ENCODE data around the gene NAA30.

Gene NAA30

DNA sequence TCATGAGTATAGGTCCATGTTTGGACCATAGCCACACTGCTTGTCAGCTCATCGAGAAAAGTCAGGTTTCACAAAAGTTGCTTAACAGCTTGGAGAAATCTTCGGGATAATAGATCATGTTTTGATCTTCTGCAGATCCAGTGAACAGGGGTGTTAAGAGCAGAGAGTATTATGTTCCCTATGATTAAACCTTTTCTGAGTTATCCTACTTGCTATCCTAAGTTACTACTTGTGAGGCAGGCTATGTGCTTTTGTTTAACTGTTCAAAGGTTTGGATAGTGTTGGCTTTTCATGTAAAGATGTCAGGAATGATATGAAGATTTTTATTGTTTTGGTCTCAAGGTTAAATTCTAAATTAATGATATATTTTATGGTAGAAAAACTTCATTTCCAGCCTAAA, 11.1 kb downstream of the NAA30 start:
- TF ChIP-seq RAD21 (IDR thresholded peaks at IDR 0.05; ENCODE audit: low read depth) (no peak), EP300 (IDR thresholded peaks at IDR 0.05; ENCODE audit: borderline replicate concordance) (no peak), NFIC (IDR thresholded peaks at IDR 0.05) (no peak), EGR1 (IDR thresholded peaks at IDR 0.05) (no peak), CREB1 (IDR thresholded peaks at IDR 0.05; ENCODE audit: low read depth) (no peak), FOXM1 (IDR thresholded peaks at IDR 0.05; ENCODE audit: borderline replicate concordance, low read depth) (no peak), TAF1 (IDR thresholded peaks at IDR 0.05; ENCODE audit: low read depth) (no peak), TEAD4 (IDR thresholded peaks at IDR 0.05) (no peak), CEBPB (IDR thresholded peaks at IDR 0.05) (no peak), YY1 (IDR thresholded peaks at IDR 0.05; ENCODE audit: low read depth) (no peak), ZBTB7A (IDR thresholded peaks at IDR 0.05; ENCODE audit: low read depth) (no peak)
- TF ChIP-seq, protein P1, sequence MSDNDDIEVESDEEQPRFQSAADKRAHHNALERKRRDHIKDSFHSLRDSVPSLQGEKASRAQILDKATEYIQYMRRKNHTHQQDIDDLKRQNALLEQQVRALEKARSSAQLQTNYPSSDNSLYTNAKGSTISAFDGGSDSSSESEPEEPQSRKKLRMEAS (IDR thresholded peaks at IDR 0.05): no peak
- TF ChIP-seq, protein P2, sequence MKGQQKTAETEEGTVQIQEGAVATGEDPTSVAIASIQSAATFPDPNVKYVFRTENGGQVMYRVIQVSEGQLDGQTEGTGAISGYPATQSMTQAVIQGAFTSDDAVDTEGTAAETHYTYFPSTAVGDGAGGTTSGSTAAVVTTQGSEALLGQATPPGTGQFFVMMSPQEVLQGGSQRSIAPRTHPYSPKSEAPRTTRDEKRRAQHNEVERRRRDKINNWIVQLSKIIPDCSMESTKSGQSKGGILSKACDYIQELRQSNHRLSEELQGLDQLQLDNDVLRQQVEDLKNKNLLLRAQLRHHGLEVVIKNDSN (IDR thresholded peaks at IDR 0.05): no peak
- TF ChIP-seq, protein P3, sequence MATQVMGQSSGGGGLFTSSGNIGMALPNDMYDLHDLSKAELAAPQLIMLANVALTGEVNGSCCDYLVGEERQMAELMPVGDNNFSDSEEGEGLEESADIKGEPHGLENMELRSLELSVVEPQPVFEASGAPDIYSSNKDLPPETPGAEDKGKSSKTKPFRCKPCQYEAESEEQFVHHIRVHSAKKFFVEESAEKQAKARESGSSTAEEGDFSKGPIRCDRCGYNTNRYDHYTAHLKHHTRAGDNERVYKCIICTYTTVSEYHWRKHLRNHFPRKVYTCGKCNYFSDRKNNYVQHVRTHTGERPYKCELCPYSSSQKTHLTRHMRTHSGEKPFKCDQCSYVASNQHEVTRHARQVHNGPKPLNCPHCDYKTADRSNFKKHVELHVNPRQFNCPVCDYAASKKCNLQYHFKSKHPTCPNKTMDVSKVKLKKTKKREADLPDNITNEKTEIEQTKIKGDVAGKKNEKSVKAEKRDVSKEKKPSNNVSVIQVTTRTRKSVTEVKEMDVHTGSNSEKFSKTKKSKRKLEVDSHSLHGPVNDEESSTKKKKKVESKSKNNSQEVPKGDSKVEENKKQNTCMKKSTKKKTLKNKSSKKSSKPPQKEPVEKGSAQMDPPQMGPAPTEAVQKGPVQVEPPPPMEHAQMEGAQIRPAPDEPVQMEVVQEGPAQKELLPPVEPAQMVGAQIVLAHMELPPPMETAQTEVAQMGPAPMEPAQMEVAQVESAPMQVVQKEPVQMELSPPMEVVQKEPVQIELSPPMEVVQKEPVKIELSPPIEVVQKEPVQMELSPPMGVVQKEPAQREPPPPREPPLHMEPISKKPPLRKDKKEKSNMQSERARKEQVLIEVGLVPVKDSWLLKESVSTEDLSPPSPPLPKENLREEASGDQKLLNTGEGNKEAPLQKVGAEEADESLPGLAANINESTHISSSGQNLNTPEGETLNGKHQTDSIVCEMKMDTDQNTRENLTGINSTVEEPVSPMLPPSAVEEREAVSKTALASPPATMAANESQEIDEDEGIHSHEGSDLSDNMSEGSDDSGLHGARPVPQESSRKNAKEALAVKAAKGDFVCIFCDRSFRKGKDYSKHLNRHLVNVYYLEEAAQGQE (IDR thresholded peaks at IDR 0.05; ENCODE audit: low read depth): no peak

DNA sequence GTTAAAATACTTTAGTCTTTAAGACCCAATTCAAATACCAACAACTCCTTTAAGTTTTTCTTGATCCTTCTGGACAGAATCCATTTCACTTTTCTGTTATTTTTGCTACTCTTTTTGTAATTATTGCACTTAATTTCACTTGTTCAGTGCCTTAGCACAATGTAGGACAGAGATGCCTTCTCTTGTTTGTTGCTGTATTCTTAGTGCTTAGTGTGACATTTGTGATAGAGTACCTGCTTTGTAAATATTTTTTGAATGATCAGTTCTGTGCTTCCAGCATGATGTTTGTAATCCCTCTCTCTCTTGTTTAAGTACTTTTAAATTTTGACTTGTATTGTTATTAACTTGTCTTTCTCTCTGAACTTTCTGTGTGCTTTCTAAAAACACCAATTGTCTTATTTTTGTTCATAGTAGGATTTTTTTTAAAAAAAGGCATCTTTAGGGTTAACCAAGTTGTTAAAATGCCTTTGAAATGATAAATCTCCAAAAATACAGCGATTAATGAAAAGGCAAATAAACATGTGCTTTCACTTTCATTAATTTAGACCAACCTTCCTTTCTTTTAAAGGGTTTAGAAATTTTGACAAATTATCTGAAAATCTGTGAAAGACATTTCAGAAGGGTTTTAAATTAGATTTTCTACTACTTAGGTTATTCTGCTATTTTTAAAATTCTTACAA, 11.9 kb downstream of the NAA30 start:
- TF ChIP-seq ZBTB7A (IDR thresholded peaks at IDR 0.05; ENCODE audit: low read depth) (no peak), TCF12 (IDR thresholded peaks at IDR 0.05; ENCODE audit: low read depth) (no peak), TEAD4 (IDR thresholded peaks at IDR 0.05) (no peak), EGR1 (IDR thresholded peaks at IDR 0.05) (no peak), CEBPB (IDR thresholded peaks at IDR 0.05) (no peak), NFIC (IDR thresholded peaks at IDR 0.05) (no peak), EP300 (IDR thresholded peaks at IDR 0.05; ENCODE audit: borderline replicate concordance) (no peak), YY1 (IDR thresholded peaks at IDR 0.05; ENCODE audit: low read depth) (no peak), CREB1 (IDR thresholded peaks at IDR 0.05; ENCODE audit: low read depth) (no peak), FOXM1 (IDR thresholded peaks at IDR 0.05; ENCODE audit: borderline replicate concordance, low read depth) (no peak), TAF1 (IDR thresholded peaks at IDR 0.05; ENCODE audit: low read depth) (no peak), RAD21 (IDR thresholded peaks at IDR 0.05; ENCODE audit: low read depth) (no peak)
- TF ChIP-seq, protein P2 (IDR thresholded peaks at IDR 0.05): no peak
- TF ChIP-seq, protein P3 (IDR thresholded peaks at IDR 0.05; ENCODE audit: low read depth): no peak
- TF ChIP-seq, protein P1 (IDR thresholded peaks at IDR 0.05): no peak

DNA sequence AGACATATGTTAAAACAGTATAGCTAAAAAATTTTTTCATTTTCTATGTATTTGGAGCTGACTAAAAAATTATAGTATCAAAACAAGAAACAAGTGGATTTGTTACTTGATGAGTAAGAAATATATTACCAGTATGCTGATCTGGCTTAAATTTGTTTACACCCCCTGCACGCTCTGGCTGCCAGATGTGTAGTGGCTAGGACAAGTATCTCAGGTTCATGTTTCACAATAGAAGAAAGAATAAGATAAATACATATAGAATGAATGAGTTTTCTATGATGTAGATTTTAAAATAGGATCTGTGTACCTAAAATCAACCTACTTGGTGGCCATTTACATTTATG, 13.1 kb downstream of the NAA30 start:
- no peak for TF ChIP-seq CEBPB (IDR thresholded peaks at IDR 0.05)
- no peak for TF ChIP-seq EGR1 (IDR thresholded peaks at IDR 0.05)
- no peak for TF ChIP-seq FOXM1 (IDR thresholded peaks at IDR 0.05; ENCODE audit: borderline replicate concordance, low read depth)
- TF ChIP-seq NFIC (IDR thresholded peaks at IDR 0.05): no peak
- TF ChIP-seq, protein P3 (IDR thresholded peaks at IDR 0.05; ENCODE audit: low read depth): no peak
- no peak for TF ChIP-seq YY1 (IDR thresholded peaks at IDR 0.05; ENCODE audit: low read depth)
- no peak for TF ChIP-seq CREB1 (IDR thresholded peaks at IDR 0.05; ENCODE audit: low read depth)
- TF ChIP-seq TAF1 (IDR thresholded peaks at IDR 0.05; ENCODE audit: low read depth): no peak
- TF ChIP-seq, protein P2 (IDR thresholded peaks at IDR 0.05): no peak
- no peak for TF ChIP-seq RAD21 (IDR thresholded peaks at IDR 0.05; ENCODE audit: low read depth)
- TF ChIP-seq TEAD4 (IDR thresholded peaks at IDR 0.05): no peak
- TF ChIP-seq ZBTB7A (IDR thresholded peaks at IDR 0.05; ENCODE audit: low read depth): no peak
- TF ChIP-seq, protein P1 (IDR thresholded peaks at IDR 0.05): no peak
- TF ChIP-seq EP300 (IDR thresholded peaks at IDR 0.05; ENCODE audit: borderline replicate concordance): no peak
- no peak for TF ChIP-seq TCF12 (IDR thresholded peaks at IDR 0.05; ENCODE audit: low read depth)

All from Ishikawa (cell line).